ENCODE measurements around the gene SYCP3.

- TF ChIP-seq POLR2AphosphoS5 (IDR thresholded peaks at IDR 0.05) = no peak
- TF ChIP-seq CTCF (IDR thresholded peaks at IDR 0.05) = no peak
- no peak for TF ChIP-seq POLR2A (IDR thresholded peaks at IDR 0.05)
Measured at GRCh38 chr12:101714877-101715444, 24.3 kb downstream of the SYCP3 start.
